H9 (cell line): ENCODE results near the gene FBLN7. TPM values are rescaled to one million over a fixed set of nuclear protein-coding genes. Genes with fewer than 3 reads are reported as not detected.

ENCODE experiments used
- DNase-seq: peaks from one replicate; pipeline ENCODE4 v3.0.0-alpha.2; 2017
- H2AFZ ChIP-seq: one replicate; pipeline ENCODE4 v1.6.1; 2013; ENCODE audit warnings: mild to moderate bottlenecking, low read length, control low read depth, moderate library complexity
- H2AK5ac ChIP-seq: 2 replicates; pipeline ENCODE4 v1.6.1; 2013; ENCODE audit warnings: low read length, control low read depth, mixed read lengths; ENCODE audit not compliant: insufficient read length
- H2BK120ac ChIP-seq: one replicate; pipeline ENCODE4 v1.6.1; 2013; ENCODE audit warnings: low read depth, mild to moderate bottlenecking, low read length, control low read depth, inconsistent platforms; ENCODE audit not compliant: poor library complexity, severe bottlenecking
- H2BK12ac ChIP-seq: 2 replicates; pipeline ENCODE4 v1.6.1; 2013; ENCODE audit warnings: low read length, control low read depth, mixed read lengths, low read depth; ENCODE audit not compliant: insufficient read length
- H2BK15ac ChIP-seq: 2 replicates; pipeline ENCODE4 v1.6.1; 2013; ENCODE audit warnings: low read depth, low read length, control low read depth
- H2BK20ac ChIP-seq: one replicate; pipeline ENCODE4 v1.6.1; 2013; ENCODE audit warnings: low read depth, mild to moderate bottlenecking, low read length, control low read depth, inconsistent platforms; ENCODE audit not compliant: poor library complexity, severe bottlenecking
- H2BK5ac ChIP-seq: 2 replicates; pipeline ENCODE4 v1.6.1; 2013; ENCODE audit warnings: low read length, control low read depth, mixed read lengths; ENCODE audit not compliant: insufficient read length
- H3K14ac ChIP-seq: 2 replicates; pipeline ENCODE4 v1.6.1; 2013; ENCODE audit warnings: low read length, control low read depth; ENCODE audit not compliant: insufficient read depth
- H3K18ac ChIP-seq: 2 replicates; pipeline ENCODE4 v1.6.1; 2013; ENCODE audit warnings: low read depth, mild to moderate bottlenecking, mixed read lengths, low read length, control low read depth; ENCODE audit not compliant: insufficient read length
- H3K23ac ChIP-seq: 2 replicates; pipeline ENCODE4 v1.6.1; 2013; ENCODE audit warnings: low read length, control low read depth, mixed read lengths, low read depth; ENCODE audit not compliant: insufficient read length
- H3K23me2 ChIP-seq: 2 replicates; pipeline ENCODE4 v1.6.1; 2013; ENCODE audit warnings: low read depth, mild to moderate bottlenecking, mixed read lengths, low read length, control low read depth; ENCODE audit not compliant: insufficient read length, poor library complexity, severe bottlenecking
- H3K27ac ChIP-seq: 2 replicates; pipeline ENCODE4 v1.5.1; 2013; ENCODE audit warnings: low read length, control low read depth, mixed read lengths, low read depth; ENCODE audit not compliant: insufficient read length
- H3K27me3 ChIP-seq: 2 replicates; pipeline ENCODE4 v1.6.1; 2013; ENCODE audit warnings: low read length, control low read depth, inconsistent platforms; ENCODE audit not compliant: insufficient read depth
- H3K4ac ChIP-seq: 2 replicates; pipeline ENCODE4 v1.6.1; 2013; ENCODE audit warnings: low read depth, mild to moderate bottlenecking, control low read depth, inconsistent platforms, low read length, moderate library complexity
- H3K4me1 ChIP-seq: 2 replicates; pipeline ENCODE4 v1.6.1; 2013; ENCODE audit warnings: low read length, control low read depth, inconsistent platforms; ENCODE audit not compliant: insufficient read depth
- H3K4me2 ChIP-seq: 2 replicates; pipeline ENCODE4 v1.6.1; 2013; ENCODE audit warnings: low read length, control low read depth, mixed read lengths; ENCODE audit not compliant: insufficient read length, insufficient read depth
- H3K56ac ChIP-seq: 2 replicates; pipeline ENCODE4 v1.6.1; 2013; ENCODE audit warnings: low read depth, mild to moderate bottlenecking, mixed read lengths, low read length, control low read depth; ENCODE audit not compliant: insufficient read length
- H3K79me1 ChIP-seq: 2 replicates; pipeline ENCODE4 v1.6.1; 2013; ENCODE audit warnings: low read depth, mild to moderate bottlenecking, moderate library complexity, low read length, control low read depth, inconsistent platforms; ENCODE audit not compliant: insufficient read depth, poor library complexity, severe bottlenecking
- H3K79me2 ChIP-seq: 2 replicates; pipeline ENCODE4 v1.6.1; 2013; ENCODE audit warnings: low read length, control low read depth, inconsistent platforms; ENCODE audit not compliant: insufficient read depth
- H3K9ac ChIP-seq: 2 replicates; pipeline ENCODE4 v1.6.1; 2013; ENCODE audit warnings: low read length, control low read depth, mixed read lengths; ENCODE audit not compliant: insufficient read length; ENCODE audit errors: extremely low read depth
- H3K9me3 ChIP-seq: one replicate; pipeline ENCODE4 v1.6.1; 2013; ENCODE audit warnings: low read depth, low read length, inconsistent platforms; ENCODE audit not compliant: control insufficient read depth
- H3T11ph ChIP-seq: one replicate; pipeline ENCODE4 v1.6.1; 2013; ENCODE audit warnings: mild to moderate bottlenecking, low read length, control low read depth, inconsistent platforms
- H4K20me1 ChIP-seq: one replicate; pipeline ENCODE4 v1.6.1; 2013; ENCODE audit not compliant: control insufficient read depth, insufficient read length, insufficient read depth
- H4K5ac ChIP-seq: 2 replicates; pipeline ENCODE4 v1.6.1; 2013; ENCODE audit warnings: low read depth, mild to moderate bottlenecking, mixed read lengths, low read length, control low read depth; ENCODE audit not compliant: insufficient read length
- H4K8ac ChIP-seq: replicated peaks from 2 replicates; pipeline ENCODE4 v1.6.1; 2013; ENCODE audit warnings: low read length, control low read depth, mixed read lengths, low read depth; ENCODE audit not compliant: insufficient read length
- H4K91ac ChIP-seq: 2 replicates; pipeline ENCODE4 v1.6.1; 2013; ENCODE audit warnings: low read depth, mild to moderate bottlenecking, moderate library complexity, mixed read lengths, low read length, control low read depth; ENCODE audit not compliant: insufficient read length
- H3K27ac Mint-ChIP-seq, 3 experiments: 2 replicates in 2 of 3; 3 replicates in 1 of 3; pipeline ENCODE4 v1.8.0; 2020 to 2021; ENCODE audit warnings: mixed read lengths in 3 of 3, mild to moderate bottlenecking in 1 of 3, moderate library complexity in 1 of 3
- H3K27me3 Mint-ChIP-seq: 2 replicates; pipeline ENCODE4 v1.8.0; 2021; ENCODE audit warnings: low read depth, mild to moderate bottlenecking, moderate library complexity, mixed read lengths
- H3K36me3 Mint-ChIP-seq, 3 experiments: 2 replicates in 2 of 3; 3 replicates in 1 of 3; pipeline ENCODE4 v1.8.0; 2020 to 2021; ENCODE audit warnings: low read depth in 3 of 3, mixed read lengths in 3 of 3; ENCODE audit not compliant: insufficient read depth in 1 of 3
- H3K4me1 Mint-ChIP-seq, 2 experiments: 2 replicates each; pipeline ENCODE4 v1.8.0; 2020; ENCODE audit warnings: mixed read lengths in 2 of 2
- H3K4me3 Mint-ChIP-seq, 2 experiments: 2 replicates in 1 of 2; 3 replicates in 1 of 2; pipeline ENCODE4 v1.8.0; 2020 to 2021; ENCODE audit warnings: mild to moderate bottlenecking in 2 of 2, mixed read lengths in 2 of 2, moderate library complexity in 1 of 2
- H3K9me3 Mint-ChIP-seq, 2 experiments: 2 replicates in 1 of 2; 3 replicates in 1 of 2; pipeline ENCODE4 v1.8.0; 2020; ENCODE audit warnings: mild to moderate bottlenecking in 2 of 2, mixed read lengths in 2 of 2, moderate library complexity in 1 of 2
- WGBS: extraction: QIAGEN DNeasy Blood & Tissue Kit; methylation state at CpG from one replicate; pipeline ENCODE4 v1.1.7; 2013; ENCODE audit warnings: missing lambda C conversion rate, low lambda C conversion rate, mixed read lengths; ENCODE audit not compliant: insufficient read length; ENCODE audit errors: extremely low coverage; 5-methylcytosine and 5-hydroxymethylcytosine counted together
- total RNA-seq: library from RNA; stranded (reverse); gene quantifications from 2 replicates; pipeline ENCODE4 v1.2.1, GENCODE V29; 2021
- TF ChIP-seq, protein P1 (sequence below): fragments of 200-600 bp; sonication (generic); conservative IDR thresholded peaks from 3 replicates; pipeline ENCODE4 v1.8.0; 2021; ENCODE audit warnings: antibody characterized with exemption, mild to moderate bottlenecking

The FBLN7 gene
- total RNA-seq, 1 experiment from 2014 or later = 1.3 TPM

DNA sequence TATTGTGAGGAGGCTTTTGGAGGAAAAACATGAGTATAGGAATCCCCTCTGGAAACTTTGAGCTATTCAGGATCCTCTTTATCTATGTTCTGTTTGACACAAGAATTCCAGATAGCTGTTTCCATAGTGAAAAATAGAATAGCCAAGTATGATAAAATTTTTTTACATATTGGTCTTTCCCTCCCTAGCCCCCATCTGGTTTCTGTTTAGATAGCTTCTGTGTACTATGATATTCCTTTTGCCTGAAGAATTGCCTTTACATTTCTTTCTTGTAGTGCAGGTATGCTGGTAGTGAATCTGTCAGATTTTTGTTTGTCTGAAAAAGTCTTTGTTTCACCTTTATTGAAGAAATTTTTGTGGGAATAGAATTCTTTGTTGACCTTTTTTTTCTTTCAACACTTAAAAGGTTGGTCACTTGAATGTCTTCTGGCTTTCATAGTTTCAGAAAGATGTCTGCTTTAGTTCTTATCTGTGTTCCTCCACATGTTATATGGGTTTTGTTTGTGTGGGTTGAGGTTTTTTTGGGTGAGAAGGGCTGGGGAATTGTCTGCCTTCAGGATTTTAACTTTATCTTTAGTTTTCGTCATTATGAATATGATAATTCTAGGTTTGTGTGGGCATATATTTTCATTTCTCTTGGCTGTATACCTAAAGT lies 29.9 kb upstream of the FBLN7 start:
- WGBS = no CpG with 5 or more reads among the region's 1 CpG
- H4K5ac ChIP-seq = no peak overlapping the region
- H3K4me3 Mint-ChIP-seq = no peak overlapping the region
- DNase-seq = no peak
- H2BK15ac ChIP-seq = no peak overlapping the region
- H3K36me3 Mint-ChIP-seq = peaks cover 22 to 53% (median 43%) of the 10 kb centered on the region in 3 experiments
- no peaks in the 10 kb centered on the region for H3K4me1 ChIP-seq
- no peak overlapping the region for H3K27ac ChIP-seq
- H3K23me2 ChIP-seq = no peaks in the 10 kb centered on the region
- no peak overlapping the region for H2BK5ac ChIP-seq
- no peak overlapping the region for H4K8ac ChIP-seq
- H3K56ac ChIP-seq = no peak overlapping the region
- H3K4me2 ChIP-seq = no peak overlapping the region
- no peaks in the 10 kb centered on the region for H3K9me3 ChIP-seq
- peaks cover 14 to 18% of the 10 kb centered on the region in 2 experiments for H3K9me3 Mint-ChIP-seq
- H4K91ac ChIP-seq = no peak overlapping the region
- H3K18ac ChIP-seq = no peak overlapping the region
- no peak overlapping the region for H2BK120ac ChIP-seq
- H2BK20ac ChIP-seq = no peak overlapping the region
- H3K27me3 ChIP-seq = no peaks in the 10 kb centered on the region
- H3K27me3 Mint-ChIP-seq = no peaks in the 10 kb centered on the region
- no peak overlapping the region for H3K23ac ChIP-seq
- H2BK12ac ChIP-seq = no peak overlapping the region
- H4K20me1 ChIP-seq = no peaks in the 10 kb centered on the region
- H3K9ac ChIP-seq = no peak overlapping the region
- no peak overlapping the region for H2AFZ ChIP-seq
- no peak overlapping the region for H3T11ph ChIP-seq
- H2AK5ac ChIP-seq = no peak overlapping the region
- H3K4ac ChIP-seq = no peak overlapping the region
- TF ChIP-seq, protein P1, sequence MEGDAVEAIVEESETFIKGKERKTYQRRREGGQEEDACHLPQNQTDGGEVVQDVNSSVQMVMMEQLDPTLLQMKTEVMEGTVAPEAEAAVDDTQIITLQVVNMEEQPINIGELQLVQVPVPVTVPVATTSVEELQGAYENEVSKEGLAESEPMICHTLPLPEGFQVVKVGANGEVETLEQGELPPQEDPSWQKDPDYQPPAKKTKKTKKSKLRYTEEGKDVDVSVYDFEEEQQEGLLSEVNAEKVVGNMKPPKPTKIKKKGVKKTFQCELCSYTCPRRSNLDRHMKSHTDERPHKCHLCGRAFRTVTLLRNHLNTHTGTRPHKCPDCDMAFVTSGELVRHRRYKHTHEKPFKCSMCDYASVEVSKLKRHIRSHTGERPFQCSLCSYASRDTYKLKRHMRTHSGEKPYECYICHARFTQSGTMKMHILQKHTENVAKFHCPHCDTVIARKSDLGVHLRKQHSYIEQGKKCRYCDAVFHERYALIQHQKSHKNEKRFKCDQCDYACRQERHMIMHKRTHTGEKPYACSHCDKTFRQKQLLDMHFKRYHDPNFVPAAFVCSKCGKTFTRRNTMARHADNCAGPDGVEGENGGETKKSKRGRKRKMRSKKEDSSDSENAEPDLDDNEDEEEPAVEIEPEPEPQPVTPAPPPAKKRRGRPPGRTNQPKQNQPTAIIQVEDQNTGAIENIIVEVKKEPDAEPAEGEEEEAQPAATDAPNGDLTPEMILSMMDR = no peak
- no peak overlapping the region for H3K14ac ChIP-seq
- no peaks in the 10 kb centered on the region for H3K4me1 Mint-ChIP-seq
- no peak overlapping the region for H3K27ac Mint-ChIP-seq
- H3K79me2 ChIP-seq = no peaks in the 10 kb centered on the region
- no peaks in the 10 kb centered on the region for H3K79me1 ChIP-seq
